SK-N-MC (cell line): Measurements from ENCODE around the gene ZBTB26.

Experiments used
- EZH2 ChIP-seq: fragments of 200-600 bp; sonication (generic); IDR thresholded peaks from one replicate; pipeline ENCODE4 v1.6.1; 2017; ENCODE audit warnings: antibody characterized with exemption
- FOXP2 ChIP-seq: optimal IDR thresholded peaks from 2 replicates; pipeline ENCODE3; 2011; ENCODE audit warnings: mild to moderate bottlenecking, moderate library complexity; ENCODE audit not compliant: insufficient read depth; ENCODE audit errors: extremely low read length, control extremely low read depth
- POLR2AphosphoS5 ChIP-seq: IDR thresholded peaks from 2 replicates; pipeline ENCODE4 v1.6.1; 2012; ENCODE audit warnings: mild to moderate bottlenecking, low read depth, low read length, borderline replicate concordance

DNA sequence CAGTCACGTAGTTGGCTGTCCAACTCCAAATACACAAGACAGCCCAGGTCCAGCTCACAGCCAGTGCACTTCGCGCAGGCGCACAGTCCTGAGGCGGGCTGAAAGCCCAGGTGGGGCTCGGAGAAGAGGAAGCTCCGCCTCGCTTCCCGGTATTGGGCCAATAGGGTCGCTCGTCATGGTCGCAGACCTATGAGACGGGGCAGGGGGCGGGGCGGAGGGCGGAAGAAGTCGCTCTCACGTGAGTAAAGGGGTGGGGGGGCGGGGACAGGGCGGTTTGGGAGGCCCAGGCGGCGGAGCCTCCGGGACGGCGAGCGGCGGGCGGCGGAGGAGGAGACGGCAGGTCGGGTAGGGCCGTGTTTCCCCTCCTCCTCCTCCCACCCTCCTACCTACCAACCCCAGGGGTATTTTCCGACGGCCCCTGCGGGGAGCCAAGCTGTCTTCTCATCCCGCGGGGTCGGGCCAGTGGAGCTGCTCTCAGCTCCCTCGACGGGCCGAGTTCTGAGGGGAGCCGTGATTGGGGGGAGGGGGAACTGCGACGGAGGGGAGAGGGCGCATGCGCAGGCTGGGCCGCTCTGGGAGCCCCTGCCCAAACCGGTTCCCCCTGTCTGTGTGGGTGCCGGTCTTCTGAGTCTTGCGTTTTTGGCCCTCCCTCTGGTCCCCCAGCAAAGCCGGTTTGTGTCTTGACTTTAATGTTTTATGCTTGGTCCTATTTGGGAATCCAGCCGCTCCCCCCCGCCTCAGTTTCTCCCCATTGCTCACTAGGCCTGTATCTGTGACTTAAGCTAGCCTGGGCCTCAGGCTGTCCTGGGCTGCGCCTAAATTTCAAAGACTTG, 9.7 kb upstream of the ZBTB26 start, which contains the start of gene RABGAP1:
- TF ChIP-seq EZH2 (no peak), POLR2AphosphoS5 (peak; percentile 84), FOXP2 (peak; percentile 62)
